Measurements from ENCODE around the gene TMEM221. TPM values are rescaled to one million over a fixed set of nuclear protein-coding genes. Genes with fewer than 3 reads are reported as not detected.

The TMEM221 gene
- total RNA-seq, 1 donor from 2014 or later = 3.3 TPM

- peak; percentile 58 for DNase-seq
Observed at GRCh38 chr19:17441241-17442021, 7.0 kb downstream of the TMEM221 start.

- DNase-seq = no peak
Observed at GRCh38 chr19:17436874-17437267, 11.6 kb downstream of the TMEM221 start.

DNA sequence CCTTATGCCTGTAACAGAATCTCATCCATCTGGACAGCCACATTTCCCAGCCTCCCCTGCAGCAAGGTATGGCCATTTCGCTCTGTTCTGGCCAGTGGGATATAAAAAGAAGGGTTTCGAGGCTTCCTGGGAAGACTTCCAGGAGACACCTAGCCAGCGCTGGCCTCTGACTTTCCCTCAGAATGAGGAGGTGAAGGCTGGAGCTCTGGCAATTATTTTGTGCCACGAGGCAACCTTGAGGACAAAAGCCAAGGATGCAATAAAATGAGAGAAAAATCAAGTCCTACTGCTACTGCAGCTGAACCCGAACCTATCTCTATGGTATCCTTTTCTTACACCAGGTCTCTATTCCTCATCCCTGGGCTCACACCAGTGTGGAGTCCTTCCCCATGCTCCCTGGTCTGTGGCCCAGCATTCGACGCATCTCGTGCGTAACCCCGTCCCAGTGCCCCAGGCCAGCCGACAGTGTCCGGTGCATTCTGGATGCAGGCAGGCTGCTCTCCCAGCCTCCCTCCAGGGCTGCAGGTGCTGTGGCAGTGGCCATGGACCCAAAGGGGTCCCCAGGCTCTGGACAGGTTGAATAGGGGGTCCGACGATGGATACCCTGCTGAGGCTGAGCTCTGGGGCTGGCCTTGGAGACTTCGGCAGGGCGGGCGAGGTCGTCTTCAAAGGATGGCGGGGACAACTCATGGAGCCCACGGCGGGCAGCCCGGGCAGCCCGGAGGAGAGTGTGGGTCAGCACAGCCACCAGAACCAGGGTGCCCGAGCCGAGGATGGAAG, 12.2 kb downstream of the TMEM221 start:
- no peak for DNase-seq

DNA sequence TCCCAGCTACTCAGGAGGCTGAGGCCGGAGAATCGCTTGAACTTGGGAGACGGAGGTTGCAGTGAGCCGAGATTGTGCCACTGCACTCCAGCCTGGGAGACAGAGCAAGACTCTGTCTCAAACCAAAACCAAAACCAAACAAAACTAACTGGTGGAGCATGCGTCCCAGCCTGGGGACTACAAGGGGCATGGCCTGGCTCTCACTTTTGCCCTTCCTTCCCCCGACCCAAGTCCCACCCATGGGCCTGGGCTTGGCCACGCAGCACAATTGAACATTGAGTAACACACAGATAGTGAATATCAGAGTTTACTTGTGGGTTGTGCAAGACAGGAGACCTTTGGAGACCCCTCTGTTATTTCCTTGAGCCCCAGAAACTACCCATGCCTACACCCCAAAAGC, 13.2 kb downstream of the TMEM221 start:
- DNase-seq = no peak

- DNase-seq = no peak
Observed at GRCh38 chr19:17431417-17431816, 17.1 kb downstream of the TMEM221 start.

DNA sequence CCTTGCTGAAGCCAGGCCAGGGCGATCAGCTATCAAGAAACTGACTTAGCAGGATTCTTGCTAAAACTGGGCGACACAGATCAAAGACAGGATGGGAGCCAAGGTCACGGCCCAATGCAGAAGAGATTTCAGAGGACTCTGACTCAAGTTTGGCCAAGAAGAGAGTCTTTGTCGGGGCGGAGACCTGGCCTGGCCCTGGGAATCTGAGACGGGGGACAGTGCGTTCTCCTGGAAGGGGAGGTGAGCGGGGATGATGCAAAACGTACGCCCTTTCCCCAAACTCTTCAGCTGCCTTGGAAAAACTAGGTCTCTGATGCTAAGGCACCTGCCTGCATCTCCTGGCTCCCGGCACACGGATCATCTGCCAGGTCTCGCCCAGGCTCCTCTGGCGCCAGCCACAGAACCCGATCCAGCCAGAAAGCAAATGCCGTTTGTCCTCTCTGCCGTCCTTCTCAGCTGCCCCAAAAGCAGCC, 18.8 kb downstream of the TMEM221 start:
- no peak for DNase-seq

DNA sequence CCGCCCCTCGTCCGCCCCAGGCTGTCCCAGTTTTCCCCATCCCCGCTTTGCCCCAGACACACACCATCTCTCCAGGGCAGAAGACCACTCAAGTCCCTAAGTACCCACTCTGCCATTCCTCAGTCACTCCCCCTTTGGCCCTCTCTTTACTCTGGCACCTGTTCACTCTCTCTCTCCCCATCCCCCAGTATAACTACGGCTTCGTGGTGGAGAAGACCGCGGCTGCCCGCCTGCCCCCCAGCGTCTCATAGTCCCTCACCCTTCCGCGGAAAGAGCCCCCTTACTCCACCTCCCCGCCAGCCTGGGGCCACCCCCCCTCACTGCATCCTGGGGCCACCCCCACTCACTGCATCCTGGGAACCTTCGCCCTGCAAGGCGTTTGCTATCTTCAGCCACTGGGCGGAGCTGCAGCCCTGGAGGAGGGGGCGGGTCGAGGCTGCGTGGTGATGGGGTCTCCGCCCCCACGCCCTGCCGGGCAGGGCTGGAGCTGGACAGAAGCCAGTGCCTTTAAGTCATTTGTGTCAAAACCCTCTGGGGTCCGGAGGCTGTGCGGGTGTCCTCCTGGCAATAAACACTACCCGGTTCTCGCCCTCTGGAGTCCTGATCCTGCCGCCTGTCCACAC, 23.6 kb downstream of the TMEM221 start:
- DNase-seq = peak; percentile 59

DNA sequence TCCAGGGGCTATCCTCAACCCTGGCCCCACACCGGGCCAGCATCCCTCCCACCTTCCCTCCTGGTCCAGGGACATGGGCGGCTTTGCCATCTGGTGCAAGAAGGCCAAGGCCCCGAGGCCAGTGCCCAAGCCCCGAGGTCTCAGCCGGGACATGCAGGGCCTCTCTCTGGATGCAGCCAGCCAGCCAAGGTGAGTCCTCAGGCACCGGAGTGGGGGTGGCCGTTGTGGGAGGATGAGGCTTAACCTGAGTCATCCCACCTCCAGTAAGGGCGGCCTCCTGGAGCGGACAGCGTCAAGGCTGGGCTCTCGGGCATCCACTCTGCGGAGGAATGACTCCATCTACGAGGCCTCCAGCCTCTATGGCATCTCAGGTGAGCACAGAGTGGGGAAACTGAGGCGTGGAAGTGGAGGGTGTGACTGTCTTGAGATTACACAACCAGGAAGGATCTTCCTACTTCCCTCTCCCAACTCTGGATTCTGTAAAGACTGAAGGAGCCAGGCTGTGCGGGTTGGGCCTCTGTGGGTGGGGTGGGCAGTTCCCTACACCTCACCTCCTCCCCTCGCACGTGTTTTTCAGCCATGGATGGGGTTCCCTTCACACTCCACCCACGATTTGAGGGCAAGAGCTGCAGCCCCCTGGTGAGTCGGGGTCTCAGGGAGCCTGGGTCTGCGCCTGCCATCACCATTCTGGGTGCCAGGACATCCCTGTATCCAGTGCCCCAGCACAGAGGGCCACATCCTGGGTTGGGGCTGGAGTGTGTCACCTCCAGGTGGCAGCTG, 24.8 kb downstream of the TMEM221 start:
- no peak for DNase-seq

DNA sequence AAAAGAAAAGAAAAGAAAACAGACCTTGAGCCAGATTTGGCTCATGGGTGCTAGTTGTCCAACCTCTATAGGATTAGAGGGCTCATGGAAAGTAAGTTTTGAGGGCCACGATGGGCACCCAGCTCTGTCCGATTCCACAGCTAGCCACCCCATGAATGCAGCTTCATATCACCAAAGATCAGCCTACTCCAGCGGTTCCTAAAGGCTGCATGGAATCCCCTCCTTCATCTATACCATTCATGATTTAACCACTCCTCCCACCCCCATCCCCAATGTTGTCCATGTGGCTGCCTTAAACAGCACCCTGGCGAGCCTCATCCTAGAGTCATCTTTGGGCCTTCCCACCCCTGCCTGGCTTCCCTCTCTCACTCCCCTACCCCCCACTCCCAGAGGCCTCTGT, 26.5 kb downstream of the TMEM221 start:
- no peak for DNase-seq

DNA sequence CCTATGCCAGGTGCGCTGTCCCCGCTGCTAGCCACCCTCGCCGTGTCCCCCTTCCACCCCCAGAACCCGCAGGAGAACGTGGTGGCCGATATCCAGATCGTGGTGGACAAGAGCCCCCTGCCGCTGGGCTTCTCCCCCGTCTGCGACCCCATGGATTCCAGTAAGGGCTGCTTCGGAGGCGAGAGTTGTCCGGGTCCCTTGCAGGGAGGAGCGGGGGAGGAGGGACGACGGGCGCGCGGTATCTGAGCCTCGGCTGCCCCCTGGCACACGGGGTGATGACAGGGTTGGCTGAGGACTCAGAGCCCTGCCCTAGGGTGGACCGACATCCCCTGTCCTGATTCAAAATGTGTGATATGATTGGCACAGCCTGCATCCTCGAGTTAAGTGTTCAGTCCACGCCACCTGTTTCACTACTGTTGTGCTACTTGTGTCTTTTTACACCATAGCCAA, 28.0 kb downstream of the TMEM221 start:
- peak; percentile 43 for DNase-seq

DNA sequence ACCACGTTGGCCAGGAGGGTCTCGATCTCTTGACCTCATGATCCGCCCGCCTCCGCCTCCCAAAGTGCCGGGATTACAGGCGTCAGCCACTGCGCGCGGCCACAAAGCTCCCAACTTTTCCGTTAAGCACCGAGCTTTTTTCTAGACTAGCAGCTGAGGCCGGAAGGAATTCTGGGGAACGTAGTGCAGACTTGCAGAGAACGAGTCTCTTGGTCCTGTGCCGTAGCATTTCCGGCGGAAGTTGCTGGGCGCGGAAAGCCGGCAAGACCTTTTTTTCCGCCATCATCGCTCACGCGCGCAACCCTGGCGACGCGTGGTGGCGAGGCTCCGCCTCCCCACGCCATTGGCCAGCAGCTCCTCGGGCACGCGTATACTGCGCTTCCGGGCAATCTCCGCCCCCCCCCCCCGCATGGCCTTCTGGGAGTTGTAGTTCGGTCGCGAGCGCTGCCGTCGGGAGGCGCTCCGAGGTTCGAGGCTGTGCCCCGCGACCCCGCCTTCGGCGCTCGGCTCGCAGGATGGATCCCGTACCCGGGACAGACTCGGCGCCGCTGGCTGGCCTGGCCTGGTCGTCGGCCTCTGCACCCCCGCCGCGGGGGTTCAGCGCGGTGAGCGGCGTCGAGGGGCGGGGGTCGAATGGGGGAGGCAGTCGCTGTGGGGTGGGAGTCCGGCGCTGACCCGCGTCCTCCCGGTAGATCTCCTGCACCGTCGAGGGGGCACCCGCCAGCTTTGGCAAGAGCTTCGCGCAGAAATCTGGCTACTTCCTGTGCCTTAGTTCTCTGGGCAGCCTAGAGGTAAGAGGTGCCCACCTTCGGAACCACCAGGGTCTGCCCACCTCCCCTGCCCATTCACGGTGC, 28.6 kb downstream of the TMEM221 start, which contains the start of gene MVB12A:
TSS of gene MVB12A (plus strand) at position 427 of the 854 bp plus-strand sequence. CDS start at position 516, 89 bp downstream.
- peak; percentile 100 for DNase-seq

GRCh38 chr19:17419154-17419620, 29.3 kb downstream of the TMEM221 start:
- DNase-seq = no peak

DNA sequence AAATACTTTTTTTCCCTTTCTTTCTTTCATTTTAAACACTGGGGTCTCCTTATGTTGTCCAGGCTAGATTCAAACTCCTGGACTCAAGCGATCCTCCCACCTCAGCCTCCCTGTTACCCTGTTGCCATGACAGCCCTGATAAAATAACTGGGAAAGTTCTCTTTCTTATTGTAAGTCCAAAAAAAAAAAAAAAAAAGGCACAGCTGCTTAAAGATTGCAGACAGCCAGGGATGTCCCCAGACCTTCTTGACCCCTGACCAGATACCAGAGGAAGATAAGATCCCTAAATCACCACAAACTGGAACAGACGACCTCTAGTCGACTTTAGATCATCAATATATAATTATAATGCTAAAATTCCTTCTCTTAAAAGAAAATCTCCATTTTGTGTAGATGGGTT, 29.8 kb downstream of the TMEM221 start:
- DNase-seq = no peak

DNA sequence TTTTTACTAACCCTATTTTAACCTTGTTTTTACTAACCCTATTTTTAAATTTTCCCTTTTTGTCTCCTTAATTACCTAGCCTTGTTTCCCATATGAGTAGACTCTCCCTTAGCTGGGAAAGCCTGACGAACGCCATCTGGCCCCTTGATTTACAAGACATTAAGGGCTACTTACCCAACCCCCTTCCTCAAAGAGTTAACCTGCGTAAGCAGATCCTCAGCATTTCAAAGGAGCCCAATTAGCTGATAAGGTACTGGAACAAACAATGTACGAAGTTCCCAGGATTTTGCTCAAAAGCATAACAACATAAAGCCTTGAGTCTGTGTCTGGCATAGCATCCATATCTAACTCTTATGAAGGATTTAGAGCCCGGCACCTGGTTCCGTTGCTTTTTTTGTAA, 33.3 kb downstream of the TMEM221 start:
- DNase-seq = no peak

DNA sequence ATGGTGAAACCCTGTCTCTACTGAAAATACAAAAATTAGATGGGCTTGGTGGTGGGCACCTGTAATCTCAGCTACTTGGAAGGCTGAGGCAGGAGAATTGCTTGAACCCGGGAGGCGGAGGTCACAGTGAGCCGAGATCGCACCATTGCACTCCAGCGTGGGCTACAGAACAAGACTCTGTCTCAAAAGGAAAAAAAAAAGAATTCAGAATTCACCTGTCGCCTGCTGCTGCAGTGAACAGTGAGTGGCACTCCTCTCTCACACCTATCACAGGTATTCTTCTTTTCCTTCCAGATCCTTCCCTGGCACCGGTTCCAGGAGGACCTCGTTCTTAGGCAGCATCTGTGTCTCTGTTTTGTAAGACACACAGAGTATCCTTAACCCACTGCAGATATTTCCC, 34.4 kb downstream of the TMEM221 start:
- no peak for DNase-seq

DNA sequence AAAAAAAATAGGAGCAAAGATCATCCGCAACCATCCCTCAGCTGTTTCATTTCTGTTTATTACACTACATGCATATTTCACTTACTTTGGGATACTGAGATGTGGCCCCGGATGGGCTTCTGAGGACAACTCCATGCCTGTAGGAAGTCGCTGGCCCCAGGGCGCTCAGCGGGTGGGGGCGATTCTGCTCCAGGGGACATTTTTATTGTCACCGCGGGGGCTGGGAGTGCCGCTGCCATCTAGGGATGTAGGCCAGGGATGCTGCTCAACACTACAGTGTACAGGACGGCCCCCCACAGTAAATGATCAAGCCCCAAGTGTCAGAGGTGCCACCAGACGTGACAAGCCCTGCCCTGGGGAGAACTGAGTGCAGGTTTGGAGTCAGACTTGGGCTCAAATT, 36.7 kb downstream of the TMEM221 start:
- no peak for DNase-seq

DNA sequence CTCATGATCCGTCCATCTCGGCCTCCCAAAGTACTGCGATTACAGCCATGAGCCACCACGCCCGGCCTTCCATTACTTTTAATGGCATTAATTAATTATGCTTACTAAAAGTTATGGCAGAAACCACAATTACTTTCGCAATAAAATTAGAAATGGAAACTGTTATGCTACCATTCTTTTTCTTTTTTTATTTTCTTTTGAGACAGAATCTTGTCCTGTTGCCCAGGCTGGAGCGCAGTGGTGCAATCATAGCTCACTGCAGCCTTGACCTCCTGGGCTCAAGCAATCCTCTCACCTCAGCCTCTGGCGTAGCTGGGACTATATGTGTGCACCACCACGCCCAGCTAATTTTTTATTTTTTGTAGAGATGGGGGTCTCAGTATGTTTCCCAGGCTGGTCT, 38.5 kb downstream of the TMEM221 start:
- no peak for DNase-seq

- DNase-seq = no peak
Observed at GRCh38 chr19:17406887-17407196, 41.6 kb downstream of the TMEM221 start.

DNA sequence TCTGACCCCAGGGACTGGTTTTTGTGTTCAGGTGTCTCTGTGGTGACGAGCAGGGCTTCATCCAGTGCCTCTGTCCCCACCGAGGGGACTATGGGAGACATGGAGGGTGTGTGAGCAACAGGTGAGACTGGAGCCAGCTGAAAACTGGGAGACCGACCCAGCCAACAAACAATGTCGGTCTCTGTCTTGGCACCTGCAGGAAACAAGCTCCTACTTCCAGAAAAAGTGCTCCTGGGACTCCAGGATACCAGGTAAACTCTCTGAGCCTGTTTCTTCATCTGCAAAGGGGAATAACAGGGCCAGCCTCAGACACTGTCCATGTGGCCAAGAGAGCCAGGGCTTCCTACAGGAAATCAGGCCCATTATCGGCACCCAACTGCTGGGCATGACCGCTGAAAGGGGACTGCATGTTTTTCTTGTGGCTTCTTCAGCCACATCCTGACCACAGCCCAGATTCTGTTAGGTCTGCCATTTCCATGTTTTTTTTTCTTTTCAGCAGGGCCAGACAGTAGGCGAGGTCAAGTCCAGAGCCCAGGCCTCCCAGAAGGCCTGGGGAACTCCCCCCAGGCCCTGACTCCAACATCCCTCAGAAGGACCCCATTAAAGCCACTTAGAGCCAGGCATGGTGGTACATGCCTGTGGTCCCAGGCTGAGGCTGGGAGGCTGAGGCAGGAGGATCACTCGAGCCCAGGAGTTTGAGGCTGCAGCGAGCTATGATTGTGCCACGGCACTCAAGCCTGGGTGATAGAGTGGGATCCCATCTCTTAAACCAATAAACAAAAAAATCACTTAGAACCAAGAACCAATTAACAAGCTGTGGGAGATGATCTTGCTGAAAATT, 42.2 kb downstream of the TMEM221 start:
- no peak for DNase-seq
